Measurements from ENCODE around the gene SGIP1.

The SGIP1 gene

DNA sequence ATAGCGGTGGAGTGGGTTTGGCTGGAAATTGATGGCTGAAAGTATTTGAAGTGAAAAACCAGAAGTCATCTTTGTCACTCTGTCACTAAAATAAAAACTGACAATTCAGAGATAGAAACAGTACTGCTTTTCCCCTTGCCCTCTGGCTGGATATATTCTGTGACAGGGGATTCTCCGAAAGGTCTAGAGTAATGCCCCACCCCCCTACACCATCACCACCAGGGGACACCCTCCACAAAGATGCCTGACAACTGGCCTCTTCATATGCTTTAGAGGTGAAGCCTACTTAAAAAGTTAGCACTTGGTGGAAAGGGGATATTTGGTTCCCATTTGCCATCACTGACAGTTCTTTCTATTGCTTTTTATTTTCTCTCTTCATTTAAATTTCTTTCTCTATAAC is 73.5 kb downstream of the SGIP1 start:
- DNase-seq, result no peak

- no peak for DNase-seq
Measured at GRCh38 chr1:66613187-66613586, 79.2 kb downstream of the SGIP1 start.

DNA sequence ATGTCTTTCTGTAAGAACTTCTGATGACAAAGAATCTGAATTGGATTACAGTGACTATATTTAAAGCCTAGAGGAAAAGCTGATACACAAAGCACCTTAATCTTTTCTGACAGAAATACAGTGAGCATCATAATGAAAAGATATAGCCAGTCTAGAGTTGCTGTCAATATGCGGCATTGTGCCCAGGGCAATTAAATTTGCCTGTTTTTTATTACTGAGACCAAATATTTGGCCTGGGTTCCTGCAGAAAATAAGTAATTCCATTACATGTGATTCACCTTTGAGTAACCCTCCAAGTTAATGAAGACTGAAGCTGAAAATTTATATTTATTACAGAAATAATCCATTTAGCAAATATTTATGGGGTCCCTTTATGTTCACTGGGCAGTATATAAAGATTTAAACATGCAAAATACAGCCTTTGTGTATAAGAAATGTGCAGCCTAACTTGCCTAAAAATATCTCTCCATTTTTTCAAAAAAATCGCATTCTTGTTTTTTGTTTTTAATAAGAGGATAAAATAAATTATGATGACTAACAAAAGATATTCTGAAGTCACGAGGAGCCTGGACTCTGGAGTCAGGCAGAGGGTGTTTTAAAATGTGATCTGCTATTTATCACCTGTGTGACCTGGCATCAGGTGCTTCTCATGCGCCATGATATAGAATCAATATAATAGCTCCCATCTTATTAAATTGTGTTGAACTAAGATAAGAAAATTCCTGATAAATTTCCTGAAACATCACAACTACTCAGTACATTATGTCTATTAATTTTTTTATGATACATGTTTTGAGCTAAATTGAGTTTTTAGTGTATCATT is 83.6 kb downstream of the SGIP1 start:
- no peak for DNase-seq

- no peak for DNase-seq
Measured at GRCh38 chr1:66618390-66618789, 84.4 kb downstream of the SGIP1 start.

DNA sequence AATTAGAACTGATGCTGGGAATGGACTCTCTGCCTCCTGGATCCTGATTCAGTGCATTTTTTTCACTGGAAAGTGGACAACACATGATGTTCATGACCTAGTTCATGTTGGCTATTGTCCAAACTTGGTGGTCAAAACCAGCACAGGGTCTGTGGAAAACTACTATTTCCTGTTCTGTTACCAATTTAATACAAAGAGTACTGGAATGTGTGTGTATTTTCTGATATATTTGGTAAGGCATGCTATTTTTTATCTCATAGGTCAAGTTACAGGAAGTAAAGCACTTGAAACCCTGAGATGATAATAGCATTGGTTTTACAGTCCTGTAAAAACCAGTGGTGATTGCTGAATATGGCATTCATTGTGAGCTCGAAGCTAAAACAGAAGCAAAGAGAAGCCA is 89.9 kb downstream of the SGIP1 start:
- DNase-seq, result no peak

GRCh38 chr1:66624412-66625060 is 90.6 kb downstream of the SGIP1 start:
- no peak for DNase-seq

GRCh38 chr1:66626261-66626660 is 92.3 kb downstream of the SGIP1 start:
- DNase-seq, result no peak

- DNase-seq, result no peak
Measured at GRCh38 chr1:66628926-66629325, 95.0 kb downstream of the SGIP1 start.

DNA sequence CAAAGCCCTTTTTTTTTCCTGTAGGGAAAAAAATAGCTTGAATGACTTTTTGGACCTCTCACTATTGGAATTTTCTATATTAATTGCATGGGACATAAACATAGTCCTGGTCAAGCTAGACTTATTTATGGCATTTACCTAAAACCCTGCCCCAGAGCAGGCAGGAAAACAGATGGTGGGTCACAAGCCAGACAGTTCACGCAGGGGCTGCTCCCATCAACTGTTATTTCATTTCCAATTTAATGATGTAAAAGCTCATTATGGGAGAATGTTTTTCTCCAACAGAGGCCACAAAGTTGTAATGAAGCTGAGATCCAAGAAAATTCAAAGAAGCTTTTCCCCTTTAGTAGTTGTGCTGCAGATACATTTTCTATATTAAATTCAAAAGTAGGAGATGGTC is 99.2 kb downstream of the SGIP1 start:
- DNase-seq, result no peak

GRCh38 chr1:66637146-66637545 is 103.2 kb downstream of the SGIP1 start:
- DNase-seq, result no peak

DNA sequence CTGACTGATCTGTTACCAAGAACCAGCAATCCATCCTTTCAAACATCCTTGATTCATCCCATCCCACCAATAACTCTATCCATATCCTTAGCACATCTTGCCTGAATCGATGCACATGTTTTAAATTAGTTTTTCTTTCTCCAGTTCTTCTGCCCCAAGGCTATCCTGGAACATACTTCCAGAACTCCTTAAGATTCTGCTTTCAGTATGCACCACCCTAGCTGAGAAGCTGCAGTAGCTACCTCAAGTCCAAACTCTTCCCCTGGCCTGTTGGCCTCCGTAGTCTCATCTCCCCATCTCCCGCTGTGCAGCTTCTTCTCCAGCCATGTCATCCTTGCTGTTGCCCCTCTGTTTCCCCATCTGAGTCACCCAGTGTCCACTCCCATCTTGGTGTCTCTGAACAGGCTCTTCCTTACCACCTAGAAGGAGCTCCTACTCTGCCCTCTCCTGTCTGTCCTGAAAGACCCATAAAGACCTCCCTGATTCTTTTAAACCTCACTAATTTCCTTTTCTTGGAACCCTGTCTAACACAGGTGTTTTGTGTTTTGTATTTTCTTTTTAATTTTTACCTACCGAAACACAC is 108.0 kb downstream of the SGIP1 start:
- DNase-seq, result no peak

- no peak for DNase-seq
Measured at GRCh38 chr1:66642992-66643391, 109.0 kb downstream of the SGIP1 start.

GRCh38 chr1:66644331-66644730 is 110.4 kb downstream of the SGIP1 start:
- DNase-seq, result no peak

DNA sequence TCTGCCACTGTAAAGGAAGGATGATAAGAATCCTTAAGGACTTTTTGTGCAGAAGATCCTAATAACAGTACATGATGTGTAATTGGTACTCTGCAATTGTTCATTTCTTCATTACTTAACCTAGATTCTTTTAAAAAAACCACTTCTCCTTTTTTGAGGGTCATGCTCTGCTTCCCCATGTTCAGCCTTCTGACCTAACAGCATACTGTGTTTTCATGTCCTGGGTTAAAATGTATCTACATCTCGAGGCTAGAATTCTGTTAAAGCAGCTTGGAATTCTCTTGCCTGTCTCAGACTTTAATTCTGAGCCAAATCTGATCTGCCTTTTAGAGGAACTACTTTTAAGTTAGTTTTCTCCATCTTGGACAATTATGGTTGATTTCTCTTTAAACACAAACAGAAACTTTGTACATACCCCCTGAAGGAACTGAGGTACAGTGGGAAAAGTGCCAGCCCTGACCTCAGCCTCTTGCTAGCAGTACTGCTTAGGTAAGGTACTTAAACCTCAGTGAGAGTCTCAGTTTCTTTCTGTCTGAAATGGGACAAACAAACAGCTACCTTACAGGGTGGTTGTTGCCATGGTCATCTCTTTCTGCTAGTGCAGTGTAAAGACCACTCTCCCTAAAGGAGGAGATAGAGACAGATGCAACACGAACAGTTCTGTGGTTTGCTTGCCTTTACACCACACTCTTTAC is 115.1 kb downstream of the SGIP1 start:
- no peak for DNase-seq

- no peak for DNase-seq
Measured at GRCh38 chr1:66652556-66652955, 118.6 kb downstream of the SGIP1 start.

GRCh38 chr1:66654643-66655042 is 120.7 kb downstream of the SGIP1 start:
- DNase-seq, result no peak

DNA sequence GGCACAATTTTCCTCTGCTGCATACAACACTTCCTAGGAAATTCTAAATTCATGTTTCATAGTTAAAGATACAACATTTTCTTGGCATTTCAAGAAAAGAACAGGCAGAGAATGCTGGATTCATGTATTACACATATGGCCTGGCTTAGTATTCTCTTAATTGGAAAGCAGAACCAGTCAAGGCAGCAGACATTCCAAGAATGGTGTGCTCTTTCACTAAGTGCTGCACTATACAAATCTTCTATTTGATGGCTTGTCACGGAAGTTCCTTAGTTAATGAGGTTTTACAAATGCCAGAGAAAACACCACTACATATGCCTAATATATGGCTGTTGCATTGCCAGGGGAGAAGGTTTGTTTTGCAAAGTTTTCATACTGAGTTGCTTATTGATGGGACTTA is 137.5 kb downstream of the SGIP1 start:
- no peak for DNase-seq

DNA sequence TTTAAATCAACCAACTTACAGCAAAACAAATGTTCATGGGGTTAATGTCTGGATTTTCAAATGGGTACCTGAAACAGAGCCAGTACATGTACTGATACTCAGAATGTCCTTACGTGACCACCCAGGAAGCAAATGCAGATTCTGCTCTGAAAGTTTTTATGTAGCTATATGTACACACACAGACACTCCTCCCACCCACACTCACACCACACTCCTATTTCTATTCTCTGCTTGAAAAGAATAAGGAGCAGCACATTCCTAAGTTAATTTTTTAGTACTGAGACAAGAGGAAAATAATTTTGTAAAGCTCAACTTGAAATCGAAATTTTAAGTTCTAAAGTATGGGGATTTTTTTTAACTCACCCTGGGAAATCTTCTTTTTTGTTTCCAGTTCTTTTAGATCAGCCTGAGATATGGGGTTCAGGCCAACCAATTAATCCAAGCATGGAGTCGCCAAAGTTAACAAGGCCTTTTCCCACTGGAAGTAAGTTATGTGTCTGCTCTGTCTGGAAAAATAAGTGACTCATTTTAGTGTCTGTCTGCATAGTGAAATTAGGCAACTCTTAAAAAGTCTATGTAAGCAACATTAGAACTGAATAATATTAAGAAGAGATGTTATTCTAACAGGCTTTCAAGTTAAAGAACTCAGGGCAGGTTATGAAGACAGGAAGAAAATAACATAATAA is 142.8 kb downstream of the SGIP1 start:
- no peak for DNase-seq

GRCh38 chr1:66678146-66678545 is 144.2 kb downstream of the SGIP1 start:
- no peak for DNase-seq

DNA sequence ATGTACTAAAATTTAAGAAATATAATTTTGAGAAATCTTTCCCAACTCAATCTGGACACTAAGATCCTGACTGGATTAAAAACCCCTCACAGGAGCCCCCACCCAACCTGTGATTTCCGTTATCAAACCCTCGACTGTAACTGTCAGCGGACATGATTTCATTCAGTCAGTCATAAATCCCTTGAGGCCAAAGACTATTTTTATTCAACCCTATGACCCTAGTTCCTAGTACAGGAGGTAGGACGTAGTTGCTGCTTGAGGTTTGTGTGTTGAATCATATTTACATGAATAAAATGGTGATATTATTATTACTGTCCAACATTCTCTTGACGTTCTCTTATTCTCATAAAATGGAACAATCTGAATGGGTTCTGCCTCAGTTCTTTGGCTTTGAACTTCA is 145.2 kb downstream of the SGIP1 start:
- DNase-seq, result no peak

DNA sequence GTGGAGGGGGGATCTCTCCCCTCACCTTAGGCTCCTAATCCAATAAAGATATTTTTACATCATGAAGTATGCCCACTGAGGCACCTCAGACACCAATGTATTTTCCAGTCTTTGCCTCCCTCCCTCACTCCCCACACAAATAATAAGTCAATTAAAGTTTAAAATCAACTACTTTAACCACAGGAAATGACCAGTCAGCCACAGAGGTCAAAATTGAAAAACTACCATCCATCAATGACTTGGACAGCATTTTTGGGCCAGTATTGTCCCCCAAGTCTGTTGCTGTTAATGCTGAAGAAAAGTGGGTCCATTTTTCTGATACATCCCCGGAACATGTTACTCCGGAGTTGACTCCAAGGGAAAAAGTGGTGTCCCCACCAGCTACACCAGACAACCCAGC is 147.7 kb downstream of the SGIP1 start:
- no peak for DNase-seq

DNA sequence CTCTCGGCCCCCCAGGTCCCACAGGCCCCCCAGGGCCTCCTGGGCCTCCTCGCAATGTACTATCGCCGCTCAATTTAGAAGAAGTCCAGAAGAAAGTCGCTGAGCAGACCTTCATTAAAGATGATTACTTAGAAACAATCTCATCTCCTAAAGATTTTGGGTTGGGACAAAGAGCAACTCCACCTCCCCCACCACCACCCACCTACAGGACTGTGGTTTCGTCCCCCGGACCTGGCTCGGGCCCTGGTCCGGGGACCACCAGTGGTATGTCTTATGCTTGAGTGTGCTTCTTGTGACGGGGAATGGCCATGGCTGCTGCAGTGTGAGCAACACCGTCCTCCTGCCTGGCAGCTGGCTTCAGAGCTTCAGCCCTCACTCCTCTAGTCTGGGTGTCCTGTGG is 148.2 kb downstream of the SGIP1 start:
- DNase-seq, result no peak

DNA sequence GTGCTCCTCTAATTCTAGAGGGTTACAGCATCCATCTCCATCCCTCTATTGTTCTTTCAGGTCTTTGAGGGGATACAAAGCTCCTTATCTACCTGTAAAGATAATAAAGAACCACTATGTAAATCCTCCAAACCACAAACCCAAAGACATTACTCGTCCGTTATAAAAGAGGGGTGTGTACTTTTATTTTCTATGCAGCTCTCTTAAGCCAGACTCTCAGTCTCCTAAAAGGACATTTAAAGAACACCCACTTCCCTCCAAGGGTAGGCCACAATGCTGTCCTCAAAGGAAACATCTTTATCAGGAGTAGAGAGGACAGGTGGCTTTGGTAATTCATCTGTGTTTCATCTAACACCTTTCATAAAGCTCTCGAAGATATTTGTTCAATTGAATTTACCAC is 150.4 kb downstream of the SGIP1 start:
- no peak for DNase-seq
